Testis (tissue), 5 donors: ENCODE measurements around the gene MTRFR. TPM values are rescaled to one million over a fixed set of nuclear protein-coding genes. Genes with fewer than 3 reads are reported as not detected.
"Not testable (repeated sequence)": the region's sequence is repeated elsewhere in the genome, so short reads cannot be mapped to it uniquely, and the experiment has no call there.

Experiments used
- DNase-seq: peaks from one replicate; pipeline ENCODE4 v3.0.0-alpha.2; 2019
- H3K27ac ChIP-seq, 2 donors: fragments of 200-600 bp; sonication (generic); one replicate each; pipeline ENCODE4 v1.5.1; 2019
- H3K27me3 ChIP-seq: fragments of 200-600 bp; sonication (generic); one replicate; pipeline ENCODE4 v1.5.1; 2019
- H3K36me3 ChIP-seq: fragments of 200-600 bp; sonication (generic); one replicate; pipeline ENCODE4 v1.5.1; 2017; ENCODE audit warnings: low read depth; ENCODE audit errors: missing control alignments
- H3K4me1 ChIP-seq: fragments of 200-600 bp; sonication (generic); one replicate; pipeline ENCODE4 v1.5.1; 2019
- H3K4me3 ChIP-seq, 2 donors: fragments of 200-600 bp; sonication (generic); one replicate each; pipeline ENCODE4 v1.5.1; 2017 to 2019
- H3K9me3 ChIP-seq: fragments of 200-600 bp; sonication (generic); one replicate; pipeline ENCODE4 v1.5.1; 2017
- POLR2A ChIP-seq: fragments of 450-650 bp; IDR thresholded peaks from one replicate; pipeline ENCODE4 v1.6.1; 2017; ENCODE audit warnings: antibody characterized with exemption, mild to moderate bottlenecking, moderate library complexity
- WGBS, 2 donors: methylation state at CpG; one replicate each; pipeline ENCODE4 v1.1.5; 2018; 5-methylcytosine and 5-hydroxymethylcytosine counted together
- intact Hi-C: fragments of 100-400 bp; cut with DNase I; formaldehyde crosslinking; loops from one replicate; pipeline ENCODE4 v1.15.1; 2023; ENCODE audit warnings: low total_unique reads
- long read RNA-seq, 2 donors: transcript quantifications; one replicate each; lab custom pipeline, GENCODE V29; 2026
- polyA plus RNA-seq: library from polyadenylated mRNA; stranded (reverse); fragments of 350-450 nt; fragmentation: Illumina TruSeq; extraction: RNeasy Lipid Tissue Mini Kit (QIAGEN cat#74804); gene quantifications from one replicate; pipeline ENCODE4 v1.2.3, GENCODE V29; 2014; ENCODE audit warnings: low read depth, low replicate concordance; ENCODE audit not compliant: insufficient read depth
- total RNA-seq, 2 donors: library from RNA; depleted of rRNA; stranded (reverse); fragments of >200 nt; gene quantifications; one replicate each; pipeline ENCODE4 v1.2.3, GENCODE V29; 2016
- TF ChIP-seq, protein P1 (sequence below), 3 experiments: fragments of 450-650 bp in 2 of 3; fragments of 200-600 bp in 1 of 3; sonication (generic) in 1 of 3; IDR thresholded peaks; one replicate each; pipeline ENCODE4 v1.5.1; 2016 to 2019; ENCODE audit warnings: antibody characterized with exemption in 3 of 3, mild to moderate bottlenecking in 2 of 3, moderate library complexity in 1 of 3

Gene MTRFR
- total RNA-seq (10 to 100 TPM; 21.1 to 23.6 TPM), polyA plus RNA-seq (21.3 TPM)
- long read RNA-seq, donor 1, transcript C12orf65-201 (3 exons, 2,073 nt), result major isoform, 17 of 17 reads
- long read RNA-seq, donor 1, partial matches to known transcripts, result 0 of 17 reads
- long read RNA-seq, donor 1, other reads (novel, unspliced or antisense), result 0 of 17 reads
- long read RNA-seq, donor 2, transcript C12orf65-201 (3 exons, 2,073 nt), result major isoform, 13 of 15 reads
- long read RNA-seq, donor 2, partial matches to known transcripts, result 0 of 15 reads
- long read RNA-seq, donor 2, other reads (novel, unspliced or antisense), result 0 of 15 reads

GRCh38 chr12:123232807-123233504 lies at the start of gene MTRFR, which contains the start of gene MPHOSPH9:
Gene MTRFR (plus strand): TSS chr12:123233436. CDS start chr12:123253675, 20,239 bp downstream.
Gene MPHOSPH9 (minus strand): TSS chr12:123233141. CDS start chr12:123230364, 2,777 bp downstream.
- Histone ChIP-seq H3K9me3 (no peaks in the 10 kb centered on the region), H3K27me3 (no peaks in the 10 kb centered on the region), H3K4me3 (peak within 1 kb of the TSS; percentile 75 to 79), H3K27ac (peak within 1 kb of the TSS; percentile 81 to 93), H3K36me3 (no peaks in the 10 kb centered on the region), H3K4me1 (peaks cover 21% of the 10 kb centered on the region)
- intact Hi-C loops, result loop anchor here (5.0 to 10.0 kb wide), 2 partner anchors 188 to 251 kb away; partner anchors contain the start of gene ARL6IP4
- DNase-seq, result peak; percentile 99
- 0 to 1% methylated on average over 14 to 48 of the region's 66 CpGs for WGBS, 2 donors
- TF ChIP-seq, protein P1, sequence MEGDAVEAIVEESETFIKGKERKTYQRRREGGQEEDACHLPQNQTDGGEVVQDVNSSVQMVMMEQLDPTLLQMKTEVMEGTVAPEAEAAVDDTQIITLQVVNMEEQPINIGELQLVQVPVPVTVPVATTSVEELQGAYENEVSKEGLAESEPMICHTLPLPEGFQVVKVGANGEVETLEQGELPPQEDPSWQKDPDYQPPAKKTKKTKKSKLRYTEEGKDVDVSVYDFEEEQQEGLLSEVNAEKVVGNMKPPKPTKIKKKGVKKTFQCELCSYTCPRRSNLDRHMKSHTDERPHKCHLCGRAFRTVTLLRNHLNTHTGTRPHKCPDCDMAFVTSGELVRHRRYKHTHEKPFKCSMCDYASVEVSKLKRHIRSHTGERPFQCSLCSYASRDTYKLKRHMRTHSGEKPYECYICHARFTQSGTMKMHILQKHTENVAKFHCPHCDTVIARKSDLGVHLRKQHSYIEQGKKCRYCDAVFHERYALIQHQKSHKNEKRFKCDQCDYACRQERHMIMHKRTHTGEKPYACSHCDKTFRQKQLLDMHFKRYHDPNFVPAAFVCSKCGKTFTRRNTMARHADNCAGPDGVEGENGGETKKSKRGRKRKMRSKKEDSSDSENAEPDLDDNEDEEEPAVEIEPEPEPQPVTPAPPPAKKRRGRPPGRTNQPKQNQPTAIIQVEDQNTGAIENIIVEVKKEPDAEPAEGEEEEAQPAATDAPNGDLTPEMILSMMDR (IDR thresholded peaks at IDR 0.05), result peak in 1 of 3 experiments; percentile 18
- peak; percentile 81 for TF ChIP-seq POLR2A

GRCh38 chr12:123187637-123188036 lies 45.6 kb upstream of the MTRFR start:
- intact Hi-C loops, result no loop called here
- Histone ChIP-seq H3K9me3 (no peaks in the 10 kb centered on the region), H3K27me3 (no peaks in the 10 kb centered on the region), H3K36me3 (no peaks in the 10 kb centered on the region), H3K4me1 (no peaks in the 10 kb centered on the region), H3K4me3 (no peak overlapping the region), H3K27ac (no peak overlapping the region)
- WGBS, 2 donors, result 95 to 96% methylated on average over 6 of the region's 6 CpGs
- no peak for TF ChIP-seq POLR2A
- TF ChIP-seq, protein P1 (IDR thresholded peaks at IDR 0.05), result no peak
- no peak for DNase-seq

- Histone ChIP-seq H3K9me3 (no peaks in the 10 kb centered on the region), H3K27me3 (no peaks in the 10 kb centered on the region), H3K27ac (no peak overlapping the region), H3K36me3 (no peaks in the 10 kb centered on the region), H3K4me3 (no peak overlapping the region), H3K4me1 (no peaks in the 10 kb centered on the region)
- TF ChIP-seq, protein P1 (IDR thresholded peaks at IDR 0.05), result no peak
- TF ChIP-seq POLR2A, result no peak
- intact Hi-C loops, result no loop called here
- DNase-seq, result no peak
- WGBS, 2 donors, result 88 to 89% methylated on average over 3 of the region's 3 CpGs
Measured at GRCh38 chr12:123199936-123200335, 33.3 kb upstream of the MTRFR start.

GRCh38 chr12:123200414-123200813 lies 32.8 kb upstream of the MTRFR start:
- TF ChIP-seq POLR2A, result no peak
- TF ChIP-seq, protein P1 (IDR thresholded peaks at IDR 0.05), result no peak
- no peak overlapping the region for H3K27ac ChIP-seq
- H3K36me3 ChIP-seq, result no peaks in the 10 kb centered on the region
- H3K9me3 ChIP-seq, result no peaks in the 10 kb centered on the region
- no peaks in the 10 kb centered on the region for H3K27me3 ChIP-seq
- intact Hi-C loops, result no loop called here
- H3K4me3 ChIP-seq, result no peak overlapping the region
- no peak for DNase-seq
- no peaks in the 10 kb centered on the region for H3K4me1 ChIP-seq
- 94% methylated on average over 7 of the region's 7 CpGs for WGBS, 2 donors

- H3K36me3 ChIP-seq, H3K27me3 ChIP-seq: not testable (repeated sequence)
- WGBS, 2 donors, result 77 to 79% methylated on average over 3 of the region's 3 CpGs
Measured at GRCh38 chr12:123206794-123207193, 26.4 kb upstream of the MTRFR start.

GRCh38 chr12:123207815-123208214 lies 25.4 kb upstream of the MTRFR start:
- H3K27ac ChIP-seq, H3K27me3 ChIP-seq, H3K9me3 ChIP-seq, DNase-seq, intact Hi-C loops, H3K4me1 ChIP-seq, H3K4me3 ChIP-seq, H3K36me3 ChIP-seq: not testable (repeated sequence)
- 96 to 99% methylated on average over 7 of the region's 7 CpGs for WGBS, 2 donors

More at GRCh38 chr12:123206794-123207193, 26.4 kb upstream of the MTRFR start:
- H3K27ac ChIP-seq, H3K4me3 ChIP-seq, intact Hi-C loops, H3K4me1 ChIP-seq, H3K9me3 ChIP-seq, DNase-seq: not testable (repeated sequence)
